Transverse colon (tissue), 4 donors: ENCODE data around the gene GPC5. TPM values are rescaled to one million over a fixed set of nuclear protein-coding genes. Genes with fewer than 3 reads are reported as not detected.

Experiments
- DNase-seq: peaks from one replicate; pipeline ENCODE4 v3.0.0-alpha.2; 2019
- H3K27ac ChIP-seq, 4 donors: fragments of 200-600 bp; sonication (generic); 2 replicates each; pipeline ENCODE4 v1.5.1; 2016 to 2018; ENCODE audit warnings: inconsistent platforms in 4 of 4
- H3K27me3 ChIP-seq: fragments of 200-600 bp; sonication (generic); 2 replicates; pipeline ENCODE4 v1.5.1; 2017; ENCODE audit warnings: inconsistent platforms
- H3K36me3 ChIP-seq, 4 donors: fragments of 200-600 bp; sonication (generic); 2 replicates each; pipeline ENCODE4 v1.5.1; 2017 to 2019; ENCODE audit warnings: inconsistent platforms in 4 of 4
- H3K4me1 ChIP-seq, 4 donors: fragments of 200-600 bp; sonication (generic); 2 replicates each; pipeline ENCODE4 v1.5.1; 2017 to 2020; ENCODE audit warnings: inconsistent platforms in 4 of 4
- H3K4me3 ChIP-seq, 4 donors: fragments of 200-600 bp; sonication (generic); 1 replicate in 1 of 4; 2 replicates in 3 of 4; pipeline versions ENCODE4 v1.5.1 to v1.6.1; 2017 to 2019; ENCODE audit warnings: inconsistent platforms in 4 of 4
- H3K9me3 ChIP-seq, 2 donors: fragments of 200-600 bp; sonication (generic); 2 replicates each; pipeline ENCODE4 v1.5.1; 2017 to 2019; ENCODE audit warnings: inconsistent platforms in 2 of 2
- EP300 ChIP-seq: sonication (generic); formaldehyde crosslinking; IDR thresholded peaks from one replicate; pipeline ENCODE4 v1.6.1; 2017; ENCODE audit warnings: antibody characterized with exemption, low read depth
- POLR2A ChIP-seq: fragments of 450-650 bp; IDR thresholded peaks from one replicate; pipeline ENCODE4 v1.6.1; 2016; ENCODE audit warnings: antibody characterized with exemption, mild to moderate bottlenecking, moderate library complexity
- POLR2AphosphoS5 ChIP-seq, 3 donors: sonication (generic); formaldehyde crosslinking; IDR thresholded peaks; one replicate each; pipeline ENCODE4 v1.6.1; 2016; ENCODE audit warnings: antibody characterized with exemption in 3 of 3
- WGBS, 2 donors: methylation state at CpG; one replicate each; pipeline ENCODE4 v1.1.5; 2018; ENCODE audit warnings: low coverage in 1 of 2; 5-methylcytosine and 5-hydroxymethylcytosine counted together
- in situ Hi-C, 4 donors: fragments of 200-750 bp; cut with MboI; loops; one replicate each; pipeline versions ENCODE4 v1.15.0 to v1.15.1; 2017; ENCODE audit warnings: low sequenced_read_pairs in 3 of 4, low pct_ligation_motif_present in 1 of 4, low pct_unique_long_range_greater_than_20kb in 1 of 4
- intact Hi-C: fragments of 100-400 bp; cut with DNase I; formaldehyde crosslinking; loops from one replicate; pipeline ENCODE4 v1.15.1; 2023; ENCODE audit warnings: low total_unique reads
- total RNA-seq, 4 donors: library from RNA; depleted of rRNA; stranded (reverse); fragments of >200 nt; gene quantifications; one replicate each; pipeline ENCODE4 v1.1.0, GENCODE V29; 2016
- TF ChIP-seq, protein P1 (sequence below), 5 experiments: fragments of 200-600 bp in 3 of 5; fragments of 450-650 bp in 2 of 5; sonication (generic) in 3 of 5; IDR thresholded peaks; 1 replicate in 2 of 5; 2 replicates in 3 of 5; pipeline ENCODE4 v1.5.1; 2016 to 2017; ENCODE audit warnings: antibody characterized with exemption in 5 of 5, inconsistent platforms in 3 of 5, mild to moderate bottlenecking in 2 of 5, moderate library complexity in 1 of 5

Gene GPC5
- total RNA-seq, 4 donors from 2014 or later: 0.48 to 1.4 TPM; not detected in 2

DNA sequence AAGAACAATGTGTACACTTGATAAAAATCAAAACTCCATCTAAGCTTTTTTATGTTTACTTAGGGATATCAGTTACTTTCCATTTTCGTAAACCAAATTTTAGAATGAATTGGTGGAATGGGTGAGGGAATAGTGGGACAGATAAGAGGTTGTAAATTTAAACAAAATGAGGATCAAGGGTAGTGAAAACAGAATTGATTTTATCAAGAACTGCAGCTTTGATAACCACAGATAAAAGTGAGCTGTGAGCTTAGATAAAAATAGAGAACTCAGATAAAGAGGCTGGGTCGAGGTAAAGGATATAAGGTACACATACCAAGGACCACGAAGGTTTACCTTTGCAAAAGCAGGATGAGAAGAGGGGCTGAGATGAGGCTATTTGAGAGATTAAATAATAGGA lies 1015.0 kb downstream of the GPC5 start:
- Histone ChIP-seq H3K27me3 (no peaks in the 10 kb centered on the region), H3K9me3 (no peaks in the 10 kb centered on the region), H3K36me3 (no peaks in the 10 kb centered on the region), H3K4me3 (no peak overlapping the region), H3K27ac (no peak overlapping the region), H3K4me1 (no peaks in the 10 kb centered on the region)
- intact Hi-C loops (no loop called here), in situ Hi-C loops (no loop called here)
- DNase-seq: no peak
- WGBS, 2 donors: 71 to 75% methylated on average over 3 of the region's 3 CpGs
- TF ChIP-seq EP300 (no peak), POLR2A (no peak), POLR2AphosphoS5 (IDR thresholded peaks at IDR 0.05) (no peak)
- TF ChIP-seq, protein P1, sequence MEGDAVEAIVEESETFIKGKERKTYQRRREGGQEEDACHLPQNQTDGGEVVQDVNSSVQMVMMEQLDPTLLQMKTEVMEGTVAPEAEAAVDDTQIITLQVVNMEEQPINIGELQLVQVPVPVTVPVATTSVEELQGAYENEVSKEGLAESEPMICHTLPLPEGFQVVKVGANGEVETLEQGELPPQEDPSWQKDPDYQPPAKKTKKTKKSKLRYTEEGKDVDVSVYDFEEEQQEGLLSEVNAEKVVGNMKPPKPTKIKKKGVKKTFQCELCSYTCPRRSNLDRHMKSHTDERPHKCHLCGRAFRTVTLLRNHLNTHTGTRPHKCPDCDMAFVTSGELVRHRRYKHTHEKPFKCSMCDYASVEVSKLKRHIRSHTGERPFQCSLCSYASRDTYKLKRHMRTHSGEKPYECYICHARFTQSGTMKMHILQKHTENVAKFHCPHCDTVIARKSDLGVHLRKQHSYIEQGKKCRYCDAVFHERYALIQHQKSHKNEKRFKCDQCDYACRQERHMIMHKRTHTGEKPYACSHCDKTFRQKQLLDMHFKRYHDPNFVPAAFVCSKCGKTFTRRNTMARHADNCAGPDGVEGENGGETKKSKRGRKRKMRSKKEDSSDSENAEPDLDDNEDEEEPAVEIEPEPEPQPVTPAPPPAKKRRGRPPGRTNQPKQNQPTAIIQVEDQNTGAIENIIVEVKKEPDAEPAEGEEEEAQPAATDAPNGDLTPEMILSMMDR (IDR thresholded peaks at IDR 0.05): no peak

DNA sequence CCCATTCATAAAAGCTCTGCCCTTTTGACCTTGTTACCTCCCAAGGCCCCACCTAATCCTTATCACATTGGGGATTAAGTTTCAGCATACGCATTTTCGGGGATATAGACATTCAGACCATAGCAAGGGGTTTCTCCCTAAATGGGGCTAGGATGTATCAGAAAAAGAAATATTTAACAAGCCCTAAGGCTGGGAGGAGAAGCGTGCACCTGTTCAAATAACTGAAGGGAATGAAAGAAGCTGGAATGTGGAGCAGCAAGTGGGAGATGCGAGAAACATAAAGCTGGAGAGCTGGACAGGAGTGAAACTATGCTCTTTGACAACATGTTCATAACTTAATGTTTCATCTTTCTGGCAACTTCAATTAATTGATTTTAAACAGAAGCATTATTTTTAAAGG lies 1016.4 kb downstream of the GPC5 start:
- intact Hi-C loops (no loop called here), in situ Hi-C loops (no loop called here)
- no peak for TF ChIP-seq POLR2AphosphoS5 (IDR thresholded peaks at IDR 0.05)
- TF ChIP-seq POLR2A: no peak
- TF ChIP-seq EP300: no peak
- TF ChIP-seq, protein P1 (IDR thresholded peaks at IDR 0.05): no peak
- Histone ChIP-seq H3K27me3 (no peaks in the 10 kb centered on the region), H3K27ac (no peak overlapping the region), H3K4me1 (no peaks in the 10 kb centered on the region), H3K36me3 (no peaks in the 10 kb centered on the region), H3K9me3 (no peaks in the 10 kb centered on the region), H3K4me3 (no peak overlapping the region)
- DNase-seq: no peak
- WGBS, 2 donors: 86 to 87% methylated on average over 3 to 4 of the region's 4 CpGs

DNA sequence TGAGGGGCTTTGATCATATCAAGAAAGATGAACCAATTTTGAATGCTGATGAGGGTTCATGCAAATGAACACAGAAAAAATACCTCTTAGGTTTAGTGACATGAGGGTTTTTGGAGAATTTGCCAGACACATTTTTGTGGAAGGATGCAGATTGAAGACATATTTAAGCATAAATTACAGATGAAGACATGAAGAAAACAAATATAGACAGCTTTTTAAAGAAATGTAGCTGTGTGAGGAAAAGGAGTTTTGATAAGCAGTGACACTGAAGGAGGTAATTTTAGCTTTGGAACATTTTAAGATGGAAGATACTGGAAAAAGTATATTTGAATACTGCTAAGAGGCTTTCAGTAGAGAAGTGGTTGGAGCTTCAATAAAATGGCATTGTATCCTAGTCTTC lies 1017.4 kb downstream of the GPC5 start:
- intact Hi-C loops: no loop called here

DNA sequence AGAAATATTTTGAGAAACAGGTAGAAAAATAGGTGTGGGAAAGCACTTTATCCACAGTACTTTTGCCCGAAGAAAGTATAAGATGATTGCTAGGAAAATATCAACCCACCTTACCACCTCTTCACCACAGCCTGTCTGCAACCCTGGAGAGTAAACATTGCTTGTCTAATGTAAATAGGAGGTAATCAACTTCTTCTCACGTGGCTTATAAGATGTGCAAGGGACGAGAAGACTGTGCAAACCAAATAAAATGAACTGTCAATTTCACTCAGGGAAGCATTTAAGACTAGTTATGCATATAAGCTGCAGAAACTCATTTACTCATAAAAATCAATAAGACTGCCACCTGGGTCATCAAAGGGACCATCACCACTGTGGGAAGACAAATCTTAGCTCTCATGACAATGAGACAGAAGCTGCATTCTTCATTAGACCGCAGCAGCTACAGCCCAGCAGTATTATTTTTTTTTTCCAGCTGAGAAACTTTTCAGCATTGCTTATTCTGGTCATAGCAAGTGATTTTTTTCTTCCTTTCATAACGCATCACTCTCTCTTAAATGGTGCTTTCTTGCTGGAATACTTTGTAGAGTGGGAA lies 1020.5 kb downstream of the GPC5 start:
- Histone ChIP-seq H3K4me3 (no peak overlapping the region), H3K27me3 (no peaks in the 10 kb centered on the region), H3K27ac (no peak overlapping the region), H3K9me3 (no peaks in the 10 kb centered on the region), H3K36me3 (no peaks in the 10 kb centered on the region), H3K4me1 (no peaks in the 10 kb centered on the region)
- no peak for DNase-seq
- WGBS, 2 donors: 39 to 48% methylated on average over 5 of the region's 5 CpGs
- in situ Hi-C loops (no loop called here), intact Hi-C loops (no loop called here)
- TF ChIP-seq POLR2A (no peak), EP300 (no peak), POLR2AphosphoS5 (IDR thresholded peaks at IDR 0.05) (no peak)
- TF ChIP-seq, protein P1 (IDR thresholded peaks at IDR 0.05): no peak

More for the DNA sequence above, 1017.4 kb downstream of the GPC5 start:
- Histone ChIP-seq H3K4me3 (no peak overlapping the region), H3K27ac (no peak overlapping the region), H3K27me3 (no peaks in the 10 kb centered on the region), H3K36me3 (no peaks in the 10 kb centered on the region), H3K9me3 (no peaks in the 10 kb centered on the region), H3K4me1 (no peaks in the 10 kb centered on the region)
- TF ChIP-seq, protein P1 (IDR thresholded peaks at IDR 0.05): no peak
- TF ChIP-seq EP300 (no peak), POLR2A (no peak), POLR2AphosphoS5 (IDR thresholded peaks at IDR 0.05) (no peak)
- in situ Hi-C loops: no loop called here
- DNase-seq: no peak
